Renal pelvis (tissue), 4 donors: ENCODE measurements around the gene MRFAP1. TPM values are rescaled to one million over a fixed set of nuclear protein-coding genes. Genes with fewer than 3 reads are reported as not detected.

Source experiments
- DNase-seq: peaks from one replicate; pipeline ENCODE4 v3.0.0-alpha.2; 2013
- polyA plus RNA-seq, 3 donors: library from polyadenylated mRNA; unstranded; fragments of 120-200 nt; gene quantifications; one replicate each; pipeline ENCODE4 v1.2.1, GENCODE V29; 2013; ENCODE audit not compliant: insufficient read length in 3 of 3

The MRFAP1 gene
- polyA plus RNA-seq, 3 donors, result 373 to 464 (median 404) TPM

GRCh38 chr4:6684656-6685055 lies 44.2 kb downstream of the MRFAP1 start:
- no peak for DNase-seq

GRCh38 chr4:6686104-6686787 lies 45.8 kb downstream of the MRFAP1 start:
- DNase-seq, result no peak

GRCh38 chr4:6687947-6688878 lies 47.7 kb downstream of the MRFAP1 start:
- DNase-seq, result no peak

GRCh38 chr4:6688879-6689505 lies 48.5 kb downstream of the MRFAP1 start:
- DNase-seq, result no peak

GRCh38 chr4:6689506-6689960 lies 49.0 kb downstream of the MRFAP1 start:
- DNase-seq, result no peak

Other genes starting within 250 kb of the MRFAP1 start
- under 1 TPM; 0.36 to 0.51 (median 0.41) TPM for gene PPP2R2C, start 168.1 kb upstream of the MRFAP1 start, polyA plus RNA-seq
- 10 to 100 TPM; 17.1 to 20.5 (median 18.0) TPM for gene MAN2B2, start 65.5 kb upstream of the MRFAP1 start, polyA plus RNA-seq
- gene S100P, start 53.2 kb downstream of the MRFAP1 start, polyA plus RNA-seq, result 10 to 100 TPM in 2 of 3 donors, 1 to 10 TPM in 1; 9.4 to 17.4 (median 12.7) TPM
- 100 to 1,000 TPM; 109 to 137 (median 118) TPM for gene MRFAP1L1, start 69.2 kb downstream of the MRFAP1 start, polyA plus RNA-seq
- 10 to 100 TPM; 10.3 to 13.7 (median 13.3) TPM for gene BLOC1S4, start 75.5 kb downstream of the MRFAP1 start, polyA plus RNA-seq
- 10 to 100 TPM; 37.2 to 44.9 (median 38.1) TPM for gene KIAA0232, start 142.0 kb downstream of the MRFAP1 start, polyA plus RNA-seq